Muscle layer of colon (tissue), 2 donors: ENCODE results near the gene TMEM61.

Experiments
- H3K27ac ChIP-seq: one replicate; pipeline ENCODE4 v1.7.0; 2013; ENCODE audit warnings: low read depth, mild to moderate bottlenecking, low read length, moderate library complexity
- H3K27me3 ChIP-seq, 2 donors: one replicate each; pipeline ENCODE4 v1.7.0; 2013; ENCODE audit warnings: low read length in 2 of 2, mild to moderate bottlenecking in 2 of 2; ENCODE audit not compliant: insufficient read depth in 2 of 2, control insufficient read depth in 1 of 2
- H3K36me3 ChIP-seq: one replicate; pipeline ENCODE4 v1.7.0; 2013; ENCODE audit warnings: mild to moderate bottlenecking, low read length; ENCODE audit not compliant: insufficient read depth
- H3K4me1 ChIP-seq: one replicate; pipeline ENCODE4 v1.7.0; 2013; ENCODE audit warnings: mild to moderate bottlenecking, low read length; ENCODE audit not compliant: insufficient read depth
- H3K4me3 ChIP-seq, 2 donors: one replicate each; pipeline ENCODE4 v1.7.0; 2013; ENCODE audit warnings: low read length in 2 of 2, low read depth in 1 of 2, mild to moderate bottlenecking in 1 of 2, moderate library complexity in 1 of 2
- H3K9ac ChIP-seq: one replicate; pipeline ENCODE4 v1.7.0; 2013; ENCODE audit warnings: low read length
- H3K9me3 ChIP-seq: one replicate; pipeline ENCODE4 v1.7.0; 2013; ENCODE audit warnings: mild to moderate bottlenecking, low read length
- donor health status: abdominal sarcoma.
- donor health status: Adenocarcinoma of cecum.

Gene TMEM61

DNA sequence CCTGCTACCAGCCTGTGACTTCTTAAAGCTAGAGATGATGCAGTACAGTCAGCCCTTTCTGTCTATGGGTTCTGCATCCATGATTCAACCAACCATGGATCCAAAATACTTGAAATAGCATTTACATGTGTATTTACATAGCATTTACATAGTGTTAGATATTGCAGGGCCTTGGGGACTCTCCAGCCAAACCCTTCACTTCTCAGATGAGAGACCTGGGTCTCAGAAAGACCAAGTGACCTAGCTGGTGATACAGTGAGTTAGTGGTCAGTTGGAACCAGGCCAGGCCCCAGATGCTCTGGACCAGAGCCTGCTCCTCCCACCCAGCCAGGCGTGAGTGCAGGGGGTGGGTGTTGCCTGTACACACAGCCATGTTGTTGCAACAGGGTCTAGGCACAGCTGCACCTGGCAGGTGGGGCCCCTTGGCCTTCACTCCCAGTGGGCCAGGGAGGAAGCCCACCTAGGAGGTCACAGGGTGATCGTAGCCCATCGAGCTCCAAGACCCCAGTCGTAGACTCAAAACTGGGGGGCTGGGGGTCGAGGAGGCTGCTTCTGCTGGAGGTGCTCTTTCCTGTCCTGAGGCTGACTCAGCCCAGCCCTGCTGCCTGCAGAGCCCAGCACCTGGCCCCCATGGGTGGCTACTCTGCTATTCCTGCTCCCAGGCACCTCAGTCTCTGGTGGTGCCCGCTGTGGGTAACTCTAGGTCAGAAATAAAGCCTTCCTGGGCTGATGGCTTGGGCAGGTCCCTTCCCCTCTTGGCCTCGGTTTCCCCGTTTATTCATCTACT lies 7.7 kb downstream of the TMEM61 start:
- peaks cover 0 to 9% of the 10 kb centered on the region in 2 donors for H3K27me3 ChIP-seq
- no peak overlapping the region for H3K9ac ChIP-seq
- H3K4me3 ChIP-seq = no peak overlapping the region
- H3K27ac ChIP-seq = no peak overlapping the region
- no peaks in the 10 kb centered on the region for H3K36me3 ChIP-seq
- H3K9me3 ChIP-seq = no peaks in the 10 kb centered on the region
- H3K4me1 ChIP-seq = peaks cover 6% of the 10 kb centered on the region

DNA sequence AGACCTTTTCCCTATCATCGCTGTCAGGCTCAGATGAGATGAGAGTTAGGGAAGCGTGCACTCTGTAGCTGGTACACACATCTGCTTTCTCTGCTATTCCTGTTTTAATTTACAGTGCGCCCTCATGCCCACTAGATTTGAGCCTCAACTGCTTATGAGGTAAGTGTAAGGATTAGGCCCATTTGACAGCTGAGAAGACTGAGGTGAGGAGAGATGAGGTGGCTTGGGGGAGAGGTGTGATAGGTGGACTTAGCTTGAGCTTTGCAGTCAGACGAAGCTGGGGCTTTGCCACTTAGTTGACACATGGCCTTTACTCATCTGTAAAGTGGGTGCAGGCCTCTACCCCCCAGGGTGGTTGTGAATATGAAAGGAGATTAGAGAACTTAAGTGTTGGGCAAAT lies 8.5 kb downstream of the TMEM61 start:
- Histone ChIP-seq H3K27me3 (peaks cover 0 to 9% of the 10 kb centered on the region in 2 donors), H3K27ac (no peak overlapping the region), H3K9me3 (no peaks in the 10 kb centered on the region), H3K4me3 (no peak overlapping the region), H3K9ac (no peak overlapping the region), H3K36me3 (no peaks in the 10 kb centered on the region), H3K4me1 (peaks cover 6% of the 10 kb centered on the region)

DNA sequence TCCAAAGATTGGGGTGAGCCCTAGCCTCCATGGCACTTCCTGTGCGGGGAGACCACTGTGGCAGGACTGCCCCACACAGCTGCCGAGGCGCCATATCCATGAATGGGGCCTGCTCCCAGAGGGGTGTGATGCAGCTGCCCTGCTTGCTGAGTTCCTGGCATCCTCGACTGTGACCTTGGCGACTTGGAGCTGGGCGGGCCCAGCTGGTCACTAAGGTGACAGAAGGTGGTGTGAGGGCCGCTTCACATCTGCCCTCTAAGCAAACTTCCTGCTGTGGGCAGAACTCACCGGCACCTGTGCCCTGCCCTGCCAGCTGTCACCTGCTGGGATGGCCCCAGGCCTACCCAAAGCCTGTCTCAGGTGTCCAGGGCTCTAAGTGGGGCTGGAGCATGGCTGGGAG lies 9.0 kb downstream of the TMEM61 start:
- H3K27me3 ChIP-seq = peaks cover 0 to 9% of the 10 kb centered on the region in 2 donors
- peaks cover 6% of the 10 kb centered on the region for H3K4me1 ChIP-seq
- H3K4me3 ChIP-seq = no peak overlapping the region
- no peak overlapping the region for H3K27ac ChIP-seq
- H3K36me3 ChIP-seq = no peaks in the 10 kb centered on the region
- H3K9me3 ChIP-seq = no peaks in the 10 kb centered on the region
- no peak overlapping the region for H3K9ac ChIP-seq

DNA sequence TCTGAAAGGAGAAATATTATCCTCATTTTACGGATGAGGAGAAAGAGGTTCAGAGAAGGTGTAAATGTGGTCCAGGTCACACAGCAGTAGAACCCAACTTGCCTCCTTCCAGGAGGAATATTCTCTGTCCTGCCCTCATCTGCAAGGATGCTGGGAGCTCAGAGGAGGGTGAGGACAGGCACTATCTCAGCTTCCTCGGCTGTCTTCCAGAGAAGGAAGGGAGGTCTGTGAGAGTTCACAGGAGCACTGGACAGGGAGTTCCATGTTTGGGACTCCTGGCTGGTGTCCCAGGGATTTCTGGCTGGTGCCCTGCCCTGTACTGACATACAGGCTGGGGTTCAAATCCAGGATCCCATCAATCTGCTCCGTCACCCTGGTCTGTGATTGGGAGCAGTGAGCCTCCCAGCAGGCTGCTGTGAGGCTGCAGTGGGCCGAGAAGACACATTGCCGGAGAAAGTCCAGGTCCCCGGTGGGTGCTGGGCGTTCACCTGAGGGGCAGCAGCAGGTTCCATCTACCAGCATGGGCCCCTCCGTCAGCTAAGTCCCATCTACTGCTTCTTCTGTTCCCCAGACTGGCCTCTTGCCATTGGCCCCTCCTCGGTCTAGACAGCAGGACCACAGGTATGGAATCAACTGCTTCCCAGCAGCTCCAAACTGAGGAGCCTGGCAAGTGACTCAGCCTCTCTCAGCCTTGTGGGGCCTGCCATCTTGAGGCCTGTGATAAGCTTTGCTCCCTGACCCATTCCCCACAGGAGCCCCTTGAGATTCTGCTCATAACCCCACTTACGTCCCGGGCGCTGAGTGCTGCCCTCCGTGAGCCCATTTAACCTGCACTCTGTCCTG lies 9.8 kb downstream of the TMEM61 start:
- no peaks in the 10 kb centered on the region for H3K36me3 ChIP-seq
- no peak overlapping the region for H3K9ac ChIP-seq
- peaks cover 6% of the 10 kb centered on the region for H3K4me1 ChIP-seq
- H3K27ac ChIP-seq = no peak overlapping the region
- no peaks in the 10 kb centered on the region for H3K9me3 ChIP-seq
- peaks cover 0 to 9% of the 10 kb centered on the region in 2 donors for H3K27me3 ChIP-seq
- H3K4me3 ChIP-seq = no peak overlapping the region

DNA sequence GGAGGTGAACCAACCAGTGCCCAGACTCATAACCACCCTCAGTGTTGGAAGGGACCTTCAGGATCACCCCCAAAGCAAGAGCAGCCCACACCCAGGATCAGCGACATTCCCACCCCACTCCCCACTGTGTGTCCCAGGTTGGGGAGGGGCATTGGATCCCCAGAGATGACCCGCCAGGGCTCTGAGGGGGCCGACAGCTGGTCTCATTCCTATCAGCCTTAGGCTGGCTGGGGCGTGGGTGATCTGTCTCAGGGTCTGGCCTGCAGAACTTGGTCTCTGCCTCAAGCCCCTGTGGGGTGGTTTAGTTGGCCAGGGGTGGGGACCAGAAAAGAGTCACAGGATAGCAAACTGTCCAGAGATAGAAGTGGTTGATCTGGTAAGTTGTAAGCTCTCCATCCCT lies 10.5 kb downstream of the TMEM61 start:
- no peak overlapping the region for H3K9ac ChIP-seq

DNA sequence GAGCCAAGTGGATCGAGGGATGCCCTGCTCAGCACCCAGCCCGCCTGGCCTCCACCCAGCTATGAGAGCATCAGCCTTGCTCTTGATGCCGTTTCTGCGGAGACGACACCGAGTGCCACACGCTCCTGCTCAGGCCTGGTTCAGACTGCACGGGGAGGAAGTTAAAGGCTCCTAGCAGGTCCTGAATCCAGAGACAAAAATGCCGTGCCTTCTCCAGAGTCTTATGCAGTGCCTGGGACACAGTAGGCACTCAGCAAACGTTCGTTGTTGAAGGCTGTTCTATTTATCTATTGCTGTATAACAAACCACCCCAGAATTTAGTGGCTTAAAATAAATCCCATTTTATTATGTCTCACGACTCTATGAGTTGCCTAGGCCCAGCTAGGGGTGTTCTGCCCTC lies 11.5 kb downstream of the TMEM61 start:
- Histone ChIP-seq H3K27me3 (peaks cover 11 to 16% of the 10 kb centered on the region in 2 donors), H3K36me3 (no peaks in the 10 kb centered on the region), H3K4me1 (peaks cover 12% of the 10 kb centered on the region), H3K9me3 (no peaks in the 10 kb centered on the region), H3K9ac (no peak overlapping the region), H3K4me3 (no peak overlapping the region), H3K27ac (no peak overlapping the region)

More for the DNA sequence above, 10.5 kb downstream of the TMEM61 start:
- Histone ChIP-seq H3K9me3 (no peaks in the 10 kb centered on the region), H3K36me3 (no peaks in the 10 kb centered on the region), H3K27ac (no peak overlapping the region), H3K4me1 (peaks cover 6% of the 10 kb centered on the region), H3K27me3 (peaks cover 7 to 15% of the 10 kb centered on the region in 2 donors), H3K4me3 (no peak overlapping the region)

DNA sequence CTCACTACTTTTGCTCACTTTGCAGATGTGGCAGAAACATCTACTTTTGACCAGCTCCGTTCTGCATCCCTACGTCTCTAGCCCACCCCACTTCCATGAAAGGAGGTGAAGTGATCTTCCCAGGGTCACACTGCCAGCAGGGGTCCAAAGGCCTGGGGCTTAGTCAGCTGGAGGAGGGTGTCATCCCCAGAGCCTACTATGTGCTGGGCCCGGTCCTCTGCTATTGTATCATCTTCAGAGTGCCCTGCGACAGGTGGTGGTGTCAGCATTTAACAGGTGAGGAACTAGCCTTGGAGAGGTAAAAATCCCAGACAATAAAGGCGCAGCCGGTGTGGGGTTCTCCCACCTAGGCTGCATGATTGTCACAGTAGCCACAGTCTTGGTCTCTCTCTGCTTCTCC lies 12.7 kb downstream of the TMEM61 start:
- Histone ChIP-seq H3K27me3 (peaks cover 23% of the 10 kb centered on the region in 2 donors), H3K4me1 (peaks cover 13% of the 10 kb centered on the region), H3K27ac (no peak overlapping the region), H3K9me3 (no peaks in the 10 kb centered on the region), H3K36me3 (no peaks in the 10 kb centered on the region), H3K4me3 (no peak overlapping the region), H3K9ac (no peak overlapping the region)

DNA sequence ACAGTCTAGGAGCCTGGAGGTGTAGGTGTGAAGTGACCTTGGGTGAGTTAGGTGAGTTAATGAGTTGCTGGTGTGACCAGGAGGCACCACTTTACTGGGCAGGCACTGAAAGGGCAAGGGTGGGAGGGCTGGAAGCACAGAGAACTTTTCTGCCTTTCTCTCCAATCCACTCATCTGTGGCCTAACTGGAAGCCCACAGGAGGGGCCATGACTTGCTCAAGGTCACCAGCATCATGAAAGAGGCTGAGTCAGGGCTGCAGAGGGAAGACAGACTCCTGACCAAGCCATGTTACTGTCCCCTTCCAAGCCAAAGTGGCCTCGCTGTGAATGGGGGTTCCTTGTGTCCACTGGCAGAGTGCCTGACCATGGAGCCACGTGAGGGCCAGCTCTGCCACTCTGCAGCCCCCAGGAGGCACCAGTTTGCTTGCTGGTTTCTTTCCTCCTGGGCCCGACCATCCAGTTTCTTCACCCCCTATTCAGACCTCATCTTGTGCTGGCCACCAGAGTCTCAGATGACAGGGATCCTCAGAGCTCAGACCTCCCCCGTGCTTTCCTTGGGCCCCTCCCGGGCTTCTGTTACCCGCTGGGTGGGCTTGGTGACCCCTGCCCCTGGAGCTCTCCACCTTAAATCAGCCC lies 14.0 kb downstream of the TMEM61 start:
- Histone ChIP-seq H3K4me3 (no peak overlapping the region), H3K4me1 (peaks cover 13% of the 10 kb centered on the region), H3K27ac (no peak overlapping the region), H3K27me3 (peaks cover 23 to 35% of the 10 kb centered on the region in 2 donors), H3K9me3 (no peaks in the 10 kb centered on the region), H3K9ac (no peak overlapping the region), H3K36me3 (no peaks in the 10 kb centered on the region)

DNA sequence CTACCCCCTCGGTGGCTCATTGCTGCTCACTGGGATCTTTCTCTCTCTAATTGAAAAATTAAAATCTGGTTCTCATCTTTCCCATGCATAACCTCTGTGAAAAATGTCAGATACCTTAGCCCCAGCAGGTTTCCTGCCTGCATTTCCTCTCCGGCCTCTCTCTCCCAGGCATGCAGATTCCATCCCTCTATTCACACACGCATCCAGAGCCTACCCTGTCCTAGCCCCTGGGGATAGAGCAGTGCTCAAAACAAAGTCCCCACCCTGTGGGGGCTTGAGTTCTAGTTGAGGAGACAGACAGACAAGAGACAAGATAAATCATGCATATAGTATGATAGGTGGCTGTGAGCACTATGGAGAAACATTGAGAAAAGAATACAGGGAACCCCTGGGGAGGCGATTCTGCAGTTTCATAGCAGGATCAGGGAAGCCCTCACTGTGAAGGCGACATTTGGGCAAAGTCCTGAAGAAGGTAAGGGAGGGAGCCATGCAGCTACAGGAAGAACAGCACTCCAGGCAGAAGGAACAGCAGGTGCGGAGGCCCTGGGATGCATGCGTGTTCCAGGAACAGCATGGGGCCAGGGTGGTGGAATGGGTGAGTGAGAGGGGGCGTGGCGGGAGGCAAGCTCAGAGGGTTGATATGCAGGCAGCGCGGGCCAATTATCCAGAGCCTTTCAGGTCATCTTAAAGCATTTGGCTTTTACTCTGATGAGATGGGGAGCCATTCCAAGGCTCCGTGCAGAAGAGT lies 14.8 kb downstream of the TMEM61 start:
- Histone ChIP-seq H3K4me1 (peaks cover 7% of the 10 kb centered on the region), H3K27me3 (peaks cover 23 to 35% of the 10 kb centered on the region in 2 donors), H3K27ac (no peak overlapping the region), H3K36me3 (no peaks in the 10 kb centered on the region), H3K9ac (no peak overlapping the region), H3K4me3 (no peak overlapping the region), H3K9me3 (no peaks in the 10 kb centered on the region)

DNA sequence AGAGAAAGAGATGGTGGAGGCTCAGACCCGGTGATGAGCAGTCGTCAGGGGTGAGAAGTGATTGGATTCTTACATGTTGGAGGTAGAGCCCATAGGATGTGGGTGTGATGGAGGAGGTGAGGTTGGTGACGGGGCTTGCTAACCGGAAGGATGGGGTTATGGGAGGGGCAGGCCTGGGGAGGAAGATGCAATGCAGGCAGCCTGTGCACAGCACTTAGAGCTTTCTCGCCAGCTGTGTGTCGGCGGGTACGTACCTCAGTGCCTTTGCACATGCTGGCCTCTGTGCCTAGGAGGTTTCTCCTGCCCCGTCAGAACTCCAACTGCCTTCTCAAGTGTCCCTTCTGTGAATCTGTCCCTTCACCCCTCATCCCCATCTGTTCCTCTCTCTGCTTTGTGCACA lies 15.4 kb downstream of the TMEM61 start:
- Histone ChIP-seq H3K9me3 (no peaks in the 10 kb centered on the region), H3K4me1 (peaks cover 6% of the 10 kb centered on the region), H3K27ac (no peak overlapping the region), H3K36me3 (no peaks in the 10 kb centered on the region), H3K27me3 (peaks cover 23 to 40% of the 10 kb centered on the region in 2 donors), H3K4me3 (no peak overlapping the region), H3K9ac (no peak overlapping the region)
